K562 (cell line): ENCODE results near the gene SLC25A33. TPM values are rescaled to one million over a fixed set of nuclear protein-coding genes. Genes with fewer than 3 reads are reported as not detected.
A peak's percentile ranks its signal among the peaks of the same experiment; 100 is the strongest.

Source experiments
- ASH1L ChIP-seq: fragments of 450-650 bp; IDR thresholded peaks from 2 replicates; pipeline ENCODE4 v1.6.1; 2018; ENCODE audit warnings: borderline replicate concordance, mild to moderate bottlenecking, low read depth; ENCODE audit not compliant: partially characterized antibody
- BMI1 ChIP-seq: fragments of 150-350 bp; IDR thresholded peaks from 2 replicates; pipeline ENCODE4 v1.6.1; 2014; ENCODE audit warnings: low read length
- BRCA1 ChIP-seq, 2 experiments: fragments of 450-650 bp in 1 of 2; sonication (generic) in 1 of 2; formaldehyde crosslinking in 1 of 2; IDR thresholded peaks; 2 replicates each; pipeline versions ENCODE4 v1.5.0 to v1.6.1; 2017 to 2020; ENCODE audit warnings: mild to moderate bottlenecking in 1 of 2, missing genetic modification reagents in 1 of 2
- ERF ChIP-seq: fragments of 450-650 bp; formaldehyde crosslinking; IDR thresholded peaks from 2 replicates; pipeline ENCODE4 v1.4.0; 2020; ENCODE audit warnings: mild to moderate bottlenecking, mixed read lengths
- IFI16 ChIP-seq: fragments of 250-450 bp; sonication (Bioruptor Pico); IDR thresholded peaks from 2 replicates; pipeline ENCODE4 v2.1.2; 2022; ENCODE audit warnings: mild to moderate bottlenecking, inconsistent platforms
- MAFG ChIP-seq: fragments of 450-650 bp; conservative IDR thresholded peaks from 2 replicates; pipeline ENCODE4 v1.6.1; 2016; ENCODE audit warnings: missing genetic modification characterization, missing compliant biosample characterization
- MECOM ChIP-seq: fragments of 250-450 bp; sonication (Bioruptor Pico); IDR thresholded peaks from 2 replicates; pipeline ENCODE4 v1.8.0; 2022; ENCODE audit warnings: inconsistent platforms
- MIER1 ChIP-seq: fragments of 450-650 bp; IDR thresholded peaks from 2 replicates; pipeline ENCODE4 v1.6.1; 2016; ENCODE audit warnings: antibody characterized with exemption, mild to moderate bottlenecking, low read depth
- MYC ChIP-seq, 2 experiments: fragments of 250-450 bp in 1 of 2; sonication (Bioruptor Pico) in 1 of 2; IDR thresholded peaks; 2 replicates each; pipeline versions ENCODE4 v1.5.1 to v1.6.1; 2012 to 2021; ENCODE audit warnings: low read depth in 2 of 2, borderline replicate concordance in 1 of 2, improper control_type of control experiment in 1 of 2, low read length in 1 of 2, mild to moderate bottlenecking in 1 of 2, moderate library complexity in 1 of 2
- PKNOX1 ChIP-seq: fragments of 450-650 bp; IDR thresholded peaks from 2 replicates; pipeline ENCODE4 v1.6.1; 2016
- RBM25 ChIP-seq: fragments of 200-400 bp; formaldehyde crosslinking; IDR thresholded peaks from 2 replicates; pipeline ENCODE4 v1.6.1; 2018; ENCODE audit warnings: low read length, low read depth, moderate library complexity; ENCODE audit not compliant: severe bottlenecking
- RHOXF2B ChIP-seq: fragments of 250-450 bp; sonication (Bioruptor Pico); conservative IDR thresholded peaks from 2 replicates; pipeline ENCODE4 v1.5.1; 2021
- SIN3A ChIP-seq, 2 experiments: fragments of 150-350 bp in 1 of 2; IDR thresholded peaks; 2 replicates each; pipeline ENCODE4 v1.6.1; 2011 to 2016; ENCODE audit warnings: borderline replicate concordance in 2 of 2, low read depth in 2 of 2, low read length in 2 of 2, mild to moderate bottlenecking in 2 of 2, moderate library complexity in 2 of 2; ENCODE audit not compliant: control insufficient read depth in 1 of 2
- TCF7 ChIP-seq: sonication (generic); IDR thresholded peaks from 2 replicates; pipeline ENCODE4 v1.6.1; 2016; ENCODE audit warnings: antibody characterized with exemption, borderline replicate concordance
- TCF7L2 ChIP-seq: fragments of 150-350 bp; IDR thresholded peaks from 2 replicates; pipeline ENCODE4 v1.6.1; 2016; ENCODE audit warnings: low read depth, mild to moderate bottlenecking, low read length, moderate library complexity
- ZKSCAN1 ChIP-seq: fragments of 150-350 bp; IDR thresholded peaks from 2 replicates; pipeline ENCODE4 v1.6.1; 2016; ENCODE audit warnings: low read depth, low read length
- ZNF232 ChIP-seq: sonication (generic); formaldehyde crosslinking; IDR thresholded peaks from 2 replicates; pipeline ENCODE4 v1.8.0; 2022; ENCODE audit warnings: mild to moderate bottlenecking, missing genetic modification reagents
- ZNF24 ChIP-seq: fragments of 450-650 bp; IDR thresholded peaks from 2 replicates; pipeline ENCODE4 v1.6.1; 2016
- polyA plus RNA-seq, 8 experiments: library from polyadenylated mRNA; depleted of rRNA in 4 of 8; stranded (reverse) in 5 of 8; unstranded in 3 of 8; fragments of >200 nt; fragmentation: Nextera tagmentation in 2 of 8; fragmentation: Illumina TruSeq in 1 of 8; extraction: Ambion mirVana in 2 of 8; extraction: Trizol in 1 of 8; gene quantifications; 2 replicates each; pipeline versions ENCODE4 v1.2.1 to v1.2.3, GENCODE V29; 2011 to 2014; ENCODE audit warnings: inconsistent platforms in 1 of 8, missing spikeins in 1 of 8
- total RNA-seq, 7 experiments: library from RNA; depleted of rRNA in 6 of 7; stranded (reverse); fragments of >200 nt in 6 of 7; fragmentation: Illumina TruSeq in 2 of 7; extraction: Trizol in 2 of 7; gene quantifications; 2 replicates each; pipeline versions ENCODE4 v1.2.1 to v1.2.3, GENCODE V29; 2011 to 2021; ENCODE audit warnings: low replicate concordance in 1 of 7
- TF ChIP-seq, protein P1 (sequence below), 2 experiments: fragments of 450-650 bp; formaldehyde crosslinking in 1 of 2; IDR thresholded peaks; 2 replicates each; pipeline versions ENCODE4 v1.4.0 to v1.6.1; 2014 to 2020; ENCODE audit warnings: mild to moderate bottlenecking in 2 of 2, borderline replicate concordance in 1 of 2, low read depth in 1 of 2

SLC25A33 gene
- total and polyA plus RNA-seq, 9 of the 15 experiments (the other 6 are each of a cell fraction or from before 2014, with no cell fraction given): 3.2 to 23.5 (median 17.5) TPM

- TF ChIP-seq, protein P1, sequence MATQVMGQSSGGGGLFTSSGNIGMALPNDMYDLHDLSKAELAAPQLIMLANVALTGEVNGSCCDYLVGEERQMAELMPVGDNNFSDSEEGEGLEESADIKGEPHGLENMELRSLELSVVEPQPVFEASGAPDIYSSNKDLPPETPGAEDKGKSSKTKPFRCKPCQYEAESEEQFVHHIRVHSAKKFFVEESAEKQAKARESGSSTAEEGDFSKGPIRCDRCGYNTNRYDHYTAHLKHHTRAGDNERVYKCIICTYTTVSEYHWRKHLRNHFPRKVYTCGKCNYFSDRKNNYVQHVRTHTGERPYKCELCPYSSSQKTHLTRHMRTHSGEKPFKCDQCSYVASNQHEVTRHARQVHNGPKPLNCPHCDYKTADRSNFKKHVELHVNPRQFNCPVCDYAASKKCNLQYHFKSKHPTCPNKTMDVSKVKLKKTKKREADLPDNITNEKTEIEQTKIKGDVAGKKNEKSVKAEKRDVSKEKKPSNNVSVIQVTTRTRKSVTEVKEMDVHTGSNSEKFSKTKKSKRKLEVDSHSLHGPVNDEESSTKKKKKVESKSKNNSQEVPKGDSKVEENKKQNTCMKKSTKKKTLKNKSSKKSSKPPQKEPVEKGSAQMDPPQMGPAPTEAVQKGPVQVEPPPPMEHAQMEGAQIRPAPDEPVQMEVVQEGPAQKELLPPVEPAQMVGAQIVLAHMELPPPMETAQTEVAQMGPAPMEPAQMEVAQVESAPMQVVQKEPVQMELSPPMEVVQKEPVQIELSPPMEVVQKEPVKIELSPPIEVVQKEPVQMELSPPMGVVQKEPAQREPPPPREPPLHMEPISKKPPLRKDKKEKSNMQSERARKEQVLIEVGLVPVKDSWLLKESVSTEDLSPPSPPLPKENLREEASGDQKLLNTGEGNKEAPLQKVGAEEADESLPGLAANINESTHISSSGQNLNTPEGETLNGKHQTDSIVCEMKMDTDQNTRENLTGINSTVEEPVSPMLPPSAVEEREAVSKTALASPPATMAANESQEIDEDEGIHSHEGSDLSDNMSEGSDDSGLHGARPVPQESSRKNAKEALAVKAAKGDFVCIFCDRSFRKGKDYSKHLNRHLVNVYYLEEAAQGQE (IDR thresholded peaks at IDR 0.05; ENCODE audit: borderline replicate concordance): peak; percentile 99
- TF ChIP-seq, protein P1 (CRISPR knock-in tag; IDR thresholded peaks at IDR 0.05; ENCODE audit: low read depth): peak; percentile 70; the same call in 1 of the 2 replicates
- no peak for TF ChIP-seq MIER1
- no peak for TF ChIP-seq IFI16 (CRISPR knock-in tag)
- no peak for TF ChIP-seq ASH1L
- TF ChIP-seq MECOM: no peak
- no peak for TF ChIP-seq MAFG (tag)
- no peak for TF ChIP-seq RBM25
- no peak for TF ChIP-seq TCF7
- TF ChIP-seq ZNF24: peak; percentile 59; the same call in 1 of the 2 replicates
- peak; percentile 17 to 58; a peak in 1 of 4 replicates for TF ChIP-seq SIN3A (IDR thresholded peaks at IDR 0.05; ENCODE audit: borderline replicate concordance in 2 of 2, control insufficient read depth in 1 of 2, low read depth in 2 of 2, low read length in 2 of 2)
- TF ChIP-seq ZNF232 (CRISPR knock-in tag): no peak
- no peak for TF ChIP-seq TCF7L2
- TF ChIP-seq ZKSCAN1: peak; percentile 6; the same call in 1 of the 2 replicates
- TF ChIP-seq ERF (CRISPR knock-in tag): peak; percentile 90
- no peak for TF ChIP-seq RHOXF2B (CRISPR knock-in tag)
- TF ChIP-seq BMI1: no peak
- TF ChIP-seq MYC (IDR thresholded peaks at IDR 0.05; ENCODE audit: low read depth, low read length): peak; percentile 91
- TF ChIP-seq MYC (CRISPR knock-in tag; IDR thresholded peaks at IDR 0.05; ENCODE audit: borderline replicate concordance, low read depth): no peak
- TF ChIP-seq PKNOX1: peak; percentile 94
- no peak for TF ChIP-seq BRCA1 (IDR thresholded peaks at IDR 0.05)
- peak; percentile 73; the same call in 1 of the 2 replicates for TF ChIP-seq BRCA1 (CRISPR knock-in tag; IDR thresholded peaks at IDR 0.05)
These were observed at the start of gene SLC25A33 (continued) for GRCh38 chr1:9539165-9539828.
